Astrocyte (in vitro differentiated cells and primary cell): ENCODE results near the gene NCCRP1.

Experiments
- EZH2 ChIP-seq: IDR thresholded peaks from 2 replicates; pipeline ENCODE4 v1.6.1; 2012; ENCODE audit warnings: mild to moderate bottlenecking, low read length, inconsistent platforms; ENCODE audit not compliant: insufficient read depth
- TF ChIP-seq, protein P1 (sequence below): IDR thresholded peaks from 2 replicates; pipeline ENCODE4 v1.5.1; 2011; ENCODE audit warnings: low read depth, mild to moderate bottlenecking, inconsistent platforms, low read length, moderate library complexity; ENCODE audit not compliant: insufficient read depth

DNA sequence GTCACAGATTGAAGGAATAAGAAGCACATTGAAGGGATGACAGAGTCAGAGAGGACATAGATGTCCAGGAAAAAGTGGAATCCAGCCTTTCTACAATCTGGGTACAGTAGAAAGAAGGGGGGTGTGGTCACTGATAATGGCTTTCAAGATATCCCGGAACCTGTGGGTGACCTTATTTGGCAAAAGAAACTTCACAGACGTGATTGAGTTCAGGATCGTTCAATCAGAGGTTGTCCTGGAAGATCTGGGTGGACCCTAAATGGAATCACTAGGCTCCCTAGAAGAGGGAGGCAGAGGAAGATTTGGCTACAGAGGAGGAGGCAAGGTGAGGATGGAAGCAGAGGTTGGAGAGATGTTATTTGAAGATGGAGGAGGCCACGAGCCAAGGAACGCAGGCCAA, 20.3 kb downstream of the NCCRP1 start:
- TF ChIP-seq, protein P1, sequence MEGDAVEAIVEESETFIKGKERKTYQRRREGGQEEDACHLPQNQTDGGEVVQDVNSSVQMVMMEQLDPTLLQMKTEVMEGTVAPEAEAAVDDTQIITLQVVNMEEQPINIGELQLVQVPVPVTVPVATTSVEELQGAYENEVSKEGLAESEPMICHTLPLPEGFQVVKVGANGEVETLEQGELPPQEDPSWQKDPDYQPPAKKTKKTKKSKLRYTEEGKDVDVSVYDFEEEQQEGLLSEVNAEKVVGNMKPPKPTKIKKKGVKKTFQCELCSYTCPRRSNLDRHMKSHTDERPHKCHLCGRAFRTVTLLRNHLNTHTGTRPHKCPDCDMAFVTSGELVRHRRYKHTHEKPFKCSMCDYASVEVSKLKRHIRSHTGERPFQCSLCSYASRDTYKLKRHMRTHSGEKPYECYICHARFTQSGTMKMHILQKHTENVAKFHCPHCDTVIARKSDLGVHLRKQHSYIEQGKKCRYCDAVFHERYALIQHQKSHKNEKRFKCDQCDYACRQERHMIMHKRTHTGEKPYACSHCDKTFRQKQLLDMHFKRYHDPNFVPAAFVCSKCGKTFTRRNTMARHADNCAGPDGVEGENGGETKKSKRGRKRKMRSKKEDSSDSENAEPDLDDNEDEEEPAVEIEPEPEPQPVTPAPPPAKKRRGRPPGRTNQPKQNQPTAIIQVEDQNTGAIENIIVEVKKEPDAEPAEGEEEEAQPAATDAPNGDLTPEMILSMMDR, result no peak
- no peak for TF ChIP-seq EZH2
